ENCODE measurements around the gene CEP85.
"Not testable (repeated sequence)": the region's sequence is repeated elsewhere in the genome, so short reads cannot be mapped to it uniquely, and the experiment has no call there.

The CEP85 gene

DNA sequence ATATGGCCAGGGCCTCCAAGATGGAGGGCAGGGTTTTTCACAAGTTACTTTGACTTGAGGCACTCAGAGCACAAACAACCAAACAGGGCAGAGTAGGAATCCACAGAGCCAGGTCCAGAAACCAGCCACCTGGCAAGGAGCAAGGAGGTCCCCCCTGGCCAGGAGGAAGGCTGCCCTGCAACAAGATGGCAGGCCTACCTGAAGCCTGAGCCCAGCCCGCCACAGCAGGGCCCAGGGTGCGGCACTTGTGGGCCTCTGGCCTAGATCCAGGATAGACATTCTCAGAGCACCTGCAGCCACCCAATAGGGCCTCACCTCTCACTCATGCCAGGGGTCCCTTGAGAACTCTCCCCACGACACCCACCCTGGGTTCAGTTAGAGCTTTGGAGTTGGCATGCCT is 57.4 kb downstream of the CEP85 start:
- no peak for DNase-seq

DNA sequence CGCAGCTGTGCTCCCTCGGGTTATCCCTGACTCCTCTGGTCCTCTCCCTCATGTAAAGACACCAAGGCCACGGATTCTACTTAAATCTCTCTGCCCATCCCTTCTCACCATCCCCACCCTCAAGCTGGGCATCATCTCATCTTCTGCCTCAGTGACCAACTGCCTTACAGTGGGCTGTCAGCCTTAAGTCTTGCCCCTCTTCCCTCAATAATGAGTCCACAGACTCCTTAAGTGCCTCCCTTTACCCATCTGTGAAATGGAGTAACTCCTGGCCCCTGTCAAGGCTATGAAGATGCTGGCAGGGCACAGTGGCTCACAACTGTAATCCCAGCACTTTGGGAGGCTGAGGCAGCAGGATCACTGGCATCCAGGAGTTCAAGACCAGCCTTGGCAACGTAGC is 57.9 kb downstream of the CEP85 start:
- DNase-seq: no peak

DNA sequence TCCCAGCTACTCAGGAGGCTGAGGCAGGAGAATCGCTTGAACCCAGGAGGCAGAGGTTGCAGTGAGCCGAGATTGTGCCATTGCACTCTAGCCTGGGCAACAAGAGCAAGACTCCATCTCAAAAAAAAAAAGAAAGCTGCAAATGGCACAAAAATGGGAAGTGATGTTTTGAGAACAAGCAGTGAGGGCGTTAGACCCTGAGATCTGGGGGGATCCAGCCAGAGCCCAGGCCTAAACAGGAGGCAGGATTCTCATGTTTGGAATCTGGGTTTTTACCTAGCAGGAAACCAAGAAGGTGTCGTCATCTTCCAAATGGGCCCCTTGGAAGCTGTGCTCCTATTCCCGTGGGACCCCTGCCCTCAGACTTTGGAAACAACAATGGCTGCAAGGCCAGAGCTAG is 58.7 kb downstream of the CEP85 start:
- DNase-seq: not testable (repeated sequence)

DNA sequence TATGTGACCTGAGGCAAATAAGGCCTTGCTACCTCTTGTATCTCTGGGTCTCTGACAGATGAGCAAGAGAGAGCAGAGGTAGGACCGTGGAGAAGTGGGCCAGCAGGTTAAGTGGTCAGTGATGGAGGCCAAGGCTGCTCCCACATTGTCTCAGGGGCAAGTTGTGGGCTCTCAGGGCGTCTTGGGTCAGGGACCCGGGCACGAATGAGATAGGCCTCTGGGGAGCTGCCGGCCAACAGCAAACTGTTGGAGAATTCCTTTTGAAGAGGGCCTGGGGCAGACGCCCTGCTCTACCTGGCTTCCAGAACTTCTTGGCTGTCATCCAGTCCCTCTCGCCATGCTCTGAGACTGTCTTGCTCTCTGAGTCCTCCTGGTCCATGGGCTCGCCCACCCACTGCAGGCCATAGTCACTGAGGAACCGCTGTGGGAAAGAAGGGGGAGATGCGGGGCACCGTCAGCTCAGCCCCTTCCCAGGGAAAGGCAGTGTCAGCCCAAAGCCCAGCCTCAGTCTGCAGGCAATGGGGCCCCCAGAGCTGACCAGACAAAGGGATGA is 60.0 kb downstream of the CEP85 start:
- DNase-seq: no peak

DNA sequence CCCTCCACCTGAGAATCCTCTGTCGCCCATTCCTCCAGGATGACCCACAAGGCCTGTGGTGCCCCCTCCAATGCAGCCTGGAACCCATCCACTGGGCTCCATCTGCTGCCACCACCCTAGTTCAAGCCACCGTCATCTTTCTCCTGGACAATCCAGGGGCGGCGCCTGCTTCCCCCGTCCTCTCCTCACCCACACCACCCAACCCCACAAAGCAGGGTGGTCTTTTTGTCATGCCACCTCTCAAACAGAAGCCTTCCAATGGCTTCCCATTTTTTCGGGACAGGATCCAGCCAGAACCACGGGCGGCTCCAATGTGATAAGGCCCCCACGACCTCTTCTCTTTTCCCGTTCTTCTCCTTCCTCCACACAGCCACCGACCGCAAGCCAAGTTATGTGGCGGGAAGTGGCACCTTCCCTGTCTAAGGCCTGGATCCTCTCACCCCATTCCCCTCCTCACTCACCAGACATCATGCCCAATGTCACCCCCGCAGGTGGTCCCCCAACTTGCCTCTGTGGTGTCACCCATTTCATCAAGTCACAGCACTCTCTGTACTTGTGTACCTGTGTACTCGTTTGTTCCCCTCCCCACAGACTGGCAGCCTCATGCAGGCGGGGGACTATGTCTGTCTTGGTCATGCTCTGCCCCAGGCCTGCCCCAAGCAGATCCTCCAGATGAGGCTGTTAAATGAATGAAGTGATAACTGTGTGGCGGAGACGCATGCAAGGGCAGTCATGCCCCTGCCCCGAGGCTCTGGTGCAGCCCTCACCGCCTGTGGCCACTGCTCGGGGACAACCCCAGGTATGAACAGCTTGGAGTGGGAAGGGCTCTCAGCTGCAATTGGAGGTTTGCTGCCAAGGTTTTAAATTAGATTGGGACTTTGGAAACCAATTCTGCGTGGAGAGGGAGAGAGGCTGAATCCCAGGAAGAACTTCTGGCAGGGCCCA is 61.5 kb downstream of the CEP85 start:
- no peak for DNase-seq

DNA sequence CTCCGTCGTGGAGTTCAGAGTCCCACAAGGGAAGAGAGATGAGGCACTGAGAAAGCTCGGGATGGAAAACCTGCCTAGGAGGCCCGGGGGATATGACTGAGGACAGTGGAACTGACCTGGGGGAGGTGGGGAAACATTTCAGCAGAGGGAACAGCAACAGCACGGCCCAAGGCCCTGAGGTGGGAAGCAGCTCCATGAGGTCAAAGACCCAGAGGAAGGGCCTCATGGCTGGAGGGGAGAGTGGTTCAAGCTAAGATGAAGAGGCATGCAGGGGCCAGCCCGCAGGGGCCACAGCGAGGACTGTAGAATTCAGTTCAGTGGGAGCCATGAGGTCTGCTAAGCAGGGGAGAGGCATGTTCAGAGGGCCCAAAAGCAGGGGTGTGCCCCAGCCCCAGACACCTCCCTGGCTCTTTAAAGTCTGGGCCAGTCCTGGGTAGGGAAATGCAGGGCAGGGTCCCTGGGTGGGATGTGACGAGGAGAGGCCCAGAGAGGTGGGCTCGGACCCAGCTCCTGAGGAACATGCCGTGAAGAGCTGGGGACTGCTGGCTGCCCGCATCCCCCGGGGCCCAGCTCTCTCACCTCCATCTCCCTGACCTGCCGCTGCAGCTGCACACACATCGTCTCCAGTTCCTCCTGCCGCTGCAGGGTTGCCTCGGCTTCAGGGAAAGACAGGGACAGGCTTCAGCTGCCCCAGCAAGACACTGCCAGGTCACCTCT is 62.5 kb downstream of the CEP85 start:
- DNase-seq: no peak

DNA sequence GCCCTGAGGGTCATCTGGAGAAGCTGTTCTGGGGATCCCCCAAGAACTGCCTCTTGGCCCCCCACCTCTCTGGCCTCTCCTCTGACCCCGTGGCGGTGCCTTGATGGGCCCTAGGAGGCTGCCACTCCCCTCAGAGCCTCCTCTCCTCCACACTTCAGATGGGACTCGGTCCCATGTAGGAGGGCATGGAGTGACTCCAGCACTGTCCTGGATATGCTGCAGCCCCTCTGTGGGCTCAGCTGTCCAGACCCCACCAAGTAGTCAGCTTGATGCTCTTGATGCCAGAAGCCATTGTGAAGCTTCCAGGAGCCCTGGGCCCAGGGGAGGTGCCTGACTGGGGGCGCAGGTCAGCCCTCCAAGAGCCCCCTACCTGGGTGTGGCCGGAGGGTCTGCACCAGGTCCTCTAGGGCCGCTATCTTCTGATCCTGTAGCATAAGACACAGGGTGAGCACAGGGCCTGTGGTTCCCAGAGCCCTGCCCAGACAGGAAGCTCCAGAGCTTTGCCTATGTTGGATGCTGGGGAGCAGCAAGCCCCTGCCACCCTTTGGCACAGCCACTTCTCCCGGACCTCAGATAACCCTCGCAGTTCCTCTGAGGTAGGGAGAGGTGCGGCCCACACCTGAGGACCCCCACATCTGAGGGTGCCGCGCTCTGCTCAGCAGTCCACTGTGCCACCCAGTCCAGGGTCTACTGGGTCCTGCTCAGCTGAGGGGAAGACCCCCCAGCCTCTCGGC is 63.2 kb downstream of the CEP85 start:
- no peak for DNase-seq

DNA sequence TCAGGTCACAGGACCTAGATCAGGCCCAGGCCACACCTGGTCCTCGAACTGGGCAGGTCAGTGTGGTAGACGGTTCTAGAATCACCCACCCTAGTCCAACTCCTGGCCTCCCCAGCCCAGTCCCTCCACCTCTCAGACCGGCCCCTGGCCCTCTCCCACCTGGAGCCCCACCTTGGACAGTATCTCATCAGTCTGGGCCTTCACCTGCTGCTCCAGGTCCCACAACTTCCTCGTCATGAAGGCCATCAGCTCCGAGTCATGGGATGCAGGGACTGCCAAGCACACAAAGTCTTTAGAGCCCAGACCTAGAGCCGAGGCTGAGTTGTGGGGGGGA is 63.8 kb downstream of the CEP85 start:
- DNase-seq: no peak

DNA sequence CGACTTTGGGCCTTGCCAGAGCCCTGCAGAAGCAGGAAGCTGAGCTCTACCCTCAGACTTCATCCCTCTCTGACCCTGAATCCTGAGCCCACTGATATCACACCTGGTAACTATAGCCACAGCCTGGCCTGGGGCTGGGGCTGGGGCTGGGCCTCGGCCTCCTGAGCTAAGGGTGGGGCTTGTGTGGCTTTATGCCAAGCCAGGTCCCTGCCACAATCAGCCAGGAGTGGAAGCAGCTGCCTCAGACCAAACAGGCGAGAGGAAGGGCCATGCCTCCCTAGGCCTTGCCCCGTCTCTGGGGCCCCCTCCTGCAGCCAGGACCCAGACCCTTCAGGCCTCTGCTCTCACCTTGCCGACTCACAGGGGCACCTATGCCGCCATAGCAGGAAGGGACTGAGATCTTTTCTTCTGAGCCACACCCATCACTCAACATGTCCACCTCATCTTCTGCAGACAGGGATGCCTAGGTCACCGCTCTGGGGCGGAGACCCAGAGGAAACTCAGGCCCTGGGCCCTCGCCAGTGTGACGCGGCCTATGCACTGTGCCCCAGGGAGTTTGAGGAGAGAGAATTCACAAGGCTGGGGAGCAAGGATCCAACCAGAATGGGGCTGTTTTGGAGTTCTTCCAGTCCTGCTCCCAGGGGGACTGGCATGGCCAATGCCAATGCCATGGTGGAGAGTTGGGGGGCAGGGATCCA is 66.7 kb downstream of the CEP85 start:
- no peak for DNase-seq

DNA sequence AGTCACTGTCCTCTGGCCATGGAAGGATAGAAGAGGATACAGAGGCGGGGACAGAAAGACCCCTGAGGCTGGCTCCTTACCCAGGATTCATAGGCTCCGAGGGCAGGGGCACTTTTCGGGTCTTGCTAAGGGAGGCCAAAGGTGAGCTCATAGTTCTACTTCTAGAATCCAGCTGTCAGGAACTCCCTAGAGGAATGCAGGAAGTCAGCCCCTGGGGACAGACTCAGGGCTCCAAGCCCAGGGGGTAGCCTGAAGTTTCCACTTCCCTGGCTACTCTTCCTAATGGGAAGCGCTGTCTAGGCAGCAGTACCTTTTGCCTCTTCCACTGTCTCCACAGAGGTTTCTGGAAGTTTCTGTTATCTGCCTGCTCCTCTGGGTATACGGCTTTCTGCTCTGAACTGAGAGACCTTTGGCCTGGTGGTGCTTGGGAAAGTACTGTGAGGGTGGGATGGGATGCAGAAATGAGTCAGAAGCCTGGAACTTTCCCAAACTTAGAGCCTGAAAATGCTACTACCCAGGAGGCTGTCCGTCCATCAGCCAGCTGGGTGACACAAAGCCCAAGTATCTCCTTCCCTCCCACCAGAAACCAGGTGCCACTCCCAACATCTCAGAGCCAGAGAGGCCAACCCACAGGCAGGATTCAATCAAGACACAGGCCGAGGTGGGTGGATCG is 68.9 kb downstream of the CEP85 start:
- DNase-seq: no peak

DNA sequence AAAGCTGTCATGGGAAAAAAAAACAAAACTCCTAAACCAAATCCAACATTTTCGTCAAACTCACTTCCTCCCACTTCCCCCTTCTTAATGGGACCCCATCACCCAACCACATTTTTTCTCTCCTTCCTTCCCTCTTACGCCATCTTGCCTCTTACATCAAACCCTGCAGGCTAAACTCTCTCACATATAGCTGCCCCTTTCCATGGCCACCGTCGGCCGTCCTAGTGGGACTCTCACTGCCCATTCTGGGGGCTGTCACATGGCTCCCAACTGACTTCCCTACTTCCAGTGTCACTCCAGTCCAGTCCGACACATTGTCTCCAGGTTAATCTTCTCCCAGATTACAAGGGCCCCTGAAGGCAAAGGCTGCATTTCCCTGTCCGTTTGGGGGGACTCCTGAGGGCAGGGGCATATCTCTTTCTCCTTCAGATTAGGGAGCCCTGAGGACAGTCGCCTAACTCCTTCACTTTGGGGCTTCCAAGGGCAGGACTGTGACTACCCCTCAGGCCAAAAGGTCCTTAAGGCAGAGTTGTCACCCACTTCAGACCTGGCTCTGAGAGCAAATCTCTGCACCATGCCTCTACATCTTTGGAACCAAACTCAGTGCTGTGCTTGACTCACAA is 71.8 kb downstream of the CEP85 start:
- no peak for DNase-seq

DNA sequence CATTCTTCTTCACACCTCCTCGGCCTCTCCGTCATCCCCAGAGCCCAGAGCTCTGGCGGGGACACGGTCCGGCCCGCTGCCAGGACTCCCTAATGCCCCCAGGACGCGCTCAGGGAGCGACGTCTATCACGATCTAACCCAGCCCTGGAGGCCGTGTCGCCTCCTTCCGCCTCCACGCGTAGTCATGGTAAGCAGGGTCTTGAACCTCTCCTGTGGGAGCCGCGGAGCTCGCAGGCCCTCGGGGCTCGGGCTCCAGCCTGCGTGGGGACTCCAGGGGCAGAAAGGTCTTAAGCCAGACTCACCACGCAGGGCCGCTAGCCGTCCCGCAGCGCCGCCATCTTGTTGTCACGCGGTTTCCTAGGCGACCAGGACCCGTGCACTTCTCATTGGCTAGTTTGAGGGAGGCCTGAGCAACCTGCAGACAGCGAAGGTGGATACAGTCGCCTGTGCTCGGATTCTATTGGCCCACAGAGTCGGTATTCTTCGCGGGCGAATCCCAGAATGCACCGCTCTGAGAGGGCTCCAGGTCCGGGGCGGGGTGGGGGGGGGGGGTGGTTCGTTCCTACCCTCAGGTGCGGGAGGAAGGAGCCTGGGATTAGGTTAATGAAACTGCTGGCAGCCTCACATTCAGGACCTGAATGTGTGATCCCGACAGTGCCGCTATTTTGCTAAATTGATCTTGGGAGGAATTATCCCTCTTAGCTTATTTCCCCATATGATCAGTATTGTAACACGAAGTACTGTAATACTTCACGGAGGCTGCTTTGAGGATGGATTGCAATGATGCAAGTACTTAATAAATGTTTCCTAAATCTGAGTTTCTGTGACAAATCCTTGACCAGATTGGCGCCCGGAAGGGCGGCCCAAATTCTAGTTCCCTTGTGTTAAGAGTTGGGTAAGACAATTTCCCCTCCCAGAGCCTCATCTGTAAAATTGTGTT is 72.6 kb downstream of the CEP85 start, which contains the start of gene UBXN11:
UBXN11 (minus strand) TSS at position 347 of the 940 bp plus-strand sequence. CDS start 3,753 bp downstream, outside the sequence.
- peak; percentile 86 to 92 for DNase-seq

DNA sequence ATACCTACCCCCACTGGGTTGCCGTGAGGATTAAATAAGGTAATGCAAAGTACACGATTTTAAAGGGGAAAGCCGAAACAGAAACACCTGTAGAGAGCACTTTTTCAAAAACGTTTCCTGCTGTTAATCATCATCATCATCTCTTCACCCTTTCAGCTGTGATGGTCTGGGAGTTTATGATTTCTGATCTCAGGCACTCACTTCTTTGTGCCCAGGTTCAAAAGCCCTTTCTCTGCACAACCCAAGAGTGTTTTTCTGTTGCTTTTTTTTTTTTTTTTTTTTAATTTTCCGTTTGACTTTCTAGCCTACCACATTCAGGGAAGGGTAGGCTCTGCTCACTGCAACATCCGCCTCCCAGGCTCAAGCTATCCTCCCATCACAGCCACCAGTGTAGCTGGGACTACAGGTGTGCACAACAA is 73.4 kb downstream of the CEP85 start:
- DNase-seq: no peak

DNA sequence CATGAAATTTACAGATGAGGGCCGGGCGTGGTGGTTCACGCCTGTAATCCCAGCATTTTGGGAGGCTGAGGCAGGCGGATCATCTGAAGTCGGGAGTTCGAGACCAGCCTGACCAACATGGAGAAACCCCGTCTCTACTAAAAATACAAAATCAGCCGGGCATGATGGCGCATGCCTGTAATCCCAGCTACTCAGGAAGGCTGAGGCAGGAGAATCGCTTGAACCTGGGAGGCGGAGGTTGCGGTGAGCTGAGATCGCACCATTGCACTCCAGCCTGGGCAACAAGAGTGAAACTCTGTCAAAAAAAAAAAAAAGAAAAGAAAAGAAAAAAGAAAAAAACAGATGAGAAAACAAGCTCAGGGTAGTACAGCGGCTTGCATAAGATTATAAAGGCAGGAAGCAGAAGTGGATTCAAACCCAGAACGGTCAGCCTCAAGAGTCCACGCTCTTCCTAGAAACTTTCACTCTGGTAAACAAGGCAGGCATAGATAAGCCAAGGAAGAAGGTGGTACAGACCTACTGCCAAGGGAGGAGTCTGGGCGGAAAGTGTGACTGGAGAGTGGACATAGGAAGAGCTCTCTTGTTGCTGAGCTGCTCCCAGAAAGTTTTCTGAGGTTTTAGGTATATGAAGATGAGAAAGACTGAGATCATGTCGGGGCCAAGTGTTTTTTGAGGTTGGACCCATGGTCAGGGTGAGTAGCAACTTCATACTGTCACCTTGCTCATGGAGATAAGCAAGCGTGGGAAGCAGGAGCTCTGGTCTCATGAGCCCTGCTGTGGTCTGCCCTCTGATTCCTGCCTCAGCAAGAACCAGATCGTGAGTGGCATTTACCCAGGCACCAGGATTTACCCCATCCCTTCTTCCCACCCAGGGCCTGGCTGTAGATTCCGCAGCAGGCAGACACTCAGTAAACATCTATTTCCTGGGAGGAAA is 74.2 kb downstream of the CEP85 start:
- DNase-seq: not testable (repeated sequence)

DNA sequence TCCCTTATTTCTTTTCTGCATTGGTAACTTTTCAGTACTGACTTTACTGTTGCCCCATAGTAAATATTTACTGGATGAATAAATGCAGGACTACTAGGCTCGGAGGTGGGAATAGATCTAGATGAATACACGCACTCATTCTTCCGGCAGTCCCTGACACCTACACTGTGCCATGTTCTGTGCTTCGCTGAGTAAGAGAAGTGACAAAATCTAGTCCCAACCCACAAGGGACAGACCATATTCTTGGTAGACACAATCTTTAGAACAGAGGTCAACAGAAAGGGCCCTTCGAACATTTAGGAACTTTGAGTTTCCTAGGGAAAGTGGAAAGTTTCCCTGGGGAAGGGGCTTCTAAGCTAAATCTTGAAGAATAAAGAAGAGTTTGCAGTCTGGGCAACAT is 80.5 kb downstream of the CEP85 start:
- no peak for DNase-seq

DNA sequence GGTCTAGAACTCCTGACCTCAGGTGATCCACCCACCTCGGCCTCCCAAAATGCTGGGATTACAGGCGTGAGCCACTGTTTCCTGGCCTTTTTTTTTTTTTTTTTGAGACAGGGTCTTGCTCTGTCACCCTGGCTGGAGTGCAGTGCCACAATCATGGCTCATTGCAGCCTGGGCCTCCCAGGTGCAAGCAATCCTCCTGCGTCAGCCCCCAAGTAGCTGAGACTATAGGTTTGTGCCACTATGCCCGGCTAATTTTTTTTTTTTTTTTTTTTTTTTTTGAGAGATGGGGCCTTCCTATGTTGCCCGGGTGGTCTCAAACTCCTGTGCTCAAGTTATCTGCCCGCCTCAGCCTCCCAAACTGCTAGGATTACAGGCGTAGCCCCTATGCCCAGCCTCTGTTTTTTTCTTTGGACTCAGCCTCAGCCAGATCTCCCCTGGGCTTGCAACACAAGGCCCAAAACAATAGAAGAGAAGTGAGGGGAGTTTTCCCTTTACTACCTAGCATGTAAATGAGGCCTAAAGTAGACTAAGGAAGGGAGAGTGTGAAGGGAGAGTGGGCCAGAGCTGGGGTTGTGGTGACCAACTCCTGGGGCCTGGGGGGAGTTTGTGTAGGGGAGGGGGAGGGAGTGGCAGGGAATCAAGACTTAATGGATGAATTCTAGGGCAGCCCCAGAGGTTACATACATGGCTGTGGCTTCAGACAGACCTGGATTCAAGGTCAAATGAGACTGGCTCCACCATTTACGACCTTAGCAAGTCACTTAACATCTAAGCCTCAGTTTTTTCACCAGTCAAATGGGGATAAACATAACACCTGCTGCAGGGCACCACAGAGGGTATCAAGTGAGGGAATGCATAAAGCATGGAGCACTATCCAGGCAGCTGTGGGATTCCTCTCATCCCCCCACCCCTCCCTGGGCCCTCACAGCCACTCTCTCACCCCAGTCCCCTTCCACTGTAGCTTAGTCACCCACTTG is 82.2 kb downstream of the CEP85 start:
- no peak for DNase-seq

DNA sequence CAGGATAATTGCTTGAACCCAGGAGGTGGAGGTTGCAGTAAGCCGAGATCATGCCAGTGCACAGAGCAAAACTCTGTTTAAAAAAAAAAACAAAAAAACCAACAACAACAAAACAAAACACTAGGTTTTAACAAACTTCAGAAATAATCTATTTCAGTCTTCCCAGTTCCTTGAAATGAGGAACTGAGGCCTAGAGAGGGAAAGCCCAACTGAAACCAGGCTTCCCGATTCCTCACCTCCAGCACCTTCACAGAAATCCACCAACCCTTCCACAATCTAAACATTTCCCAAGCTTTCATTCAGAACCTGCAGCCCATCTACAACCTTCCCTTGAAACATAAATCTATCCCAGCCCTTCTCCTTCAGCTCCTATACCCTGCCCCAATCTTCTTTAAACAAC is 83.1 kb downstream of the CEP85 start:
- no peak for DNase-seq
